Neural progenitor cell (in vitro differentiated cells): Measurements from ENCODE around the gene LAMP1. TPM values are rescaled to one million over a fixed set of nuclear protein-coding genes. Genes with fewer than 3 reads are reported as not detected.

Experiments used
- DNase-seq: peaks from one replicate; pipeline ENCODE4 v3.0.0-alpha.2; 2016; ENCODE audit warnings: low spot score
- H2AFZ ChIP-seq: fragments of 200-600 bp; sonication (generic); replicated peaks from 2 replicates; pipeline ENCODE4 v1.6.1; 2016; ENCODE audit warnings: antibody characterized with exemption
- H3F3A ChIP-seq: fragments of 200-600 bp; sonication (generic); 2 replicates; pipeline ENCODE4 v1.6.1; 2016; ENCODE audit warnings: antibody characterized with exemption, low read depth
- H3K27ac ChIP-seq: fragments of 200-600 bp; sonication (generic); 2 replicates; pipeline ENCODE4 v1.5.1; 2016; ENCODE audit warnings: mild to moderate bottlenecking
- H3K27me3 ChIP-seq: fragments of 200-600 bp; sonication (generic); 2 replicates; pipeline ENCODE4 v1.6.1; 2016; ENCODE audit warnings: mild to moderate bottlenecking, moderate library complexity
- H3K36me3 ChIP-seq: fragments of 200-600 bp; sonication (generic); 2 replicates; pipeline ENCODE4 v1.5.1; 2016
- H3K4me1 ChIP-seq: fragments of 200-600 bp; sonication (generic); 2 replicates; pipeline ENCODE4 v1.6.1; 2016; ENCODE audit warnings: mixed run types
- H3K4me2 ChIP-seq: fragments of 200-600 bp; sonication (generic); 2 replicates; pipeline ENCODE4 v1.6.1; 2016
- H3K4me3 ChIP-seq: fragments of 200-600 bp; sonication (generic); 2 replicates; pipeline ENCODE4 v1.5.1; 2016
- H3K79me2 ChIP-seq: fragments of 200-600 bp; sonication (generic); 2 replicates; pipeline ENCODE4 v1.6.1; 2016; ENCODE audit warnings: low read depth
- H3K9ac ChIP-seq: fragments of 200-600 bp; sonication (generic); 2 replicates; pipeline ENCODE4 v1.6.1; 2016
- H3K9me3 ChIP-seq: fragments of 200-600 bp; sonication (generic); 2 replicates; pipeline ENCODE4 v1.5.1; 2016; ENCODE audit warnings: low read depth
- H4K20me1 ChIP-seq: fragments of 200-600 bp; sonication (generic); 2 replicates; pipeline ENCODE4 v1.6.1; 2016; ENCODE audit warnings: low read depth
- H3K27ac Mint-ChIP-seq: 3 replicates; pipeline ENCODE4 v1.8.0; 2021; ENCODE audit warnings: mixed read lengths
- H3K27me3 Mint-ChIP-seq: 2 replicates; pipeline ENCODE4 v1.8.0; 2022; ENCODE audit warnings: low read depth, mild to moderate bottlenecking, inconsistent platforms, moderate library complexity, mixed read lengths; ENCODE audit not compliant: insufficient read depth
- H3K36me3 Mint-ChIP-seq: 3 replicates; pipeline ENCODE4 v1.8.0; 2021; ENCODE audit warnings: mixed read lengths
- H3K4me1 Mint-ChIP-seq: 3 replicates; pipeline ENCODE4 v1.8.0; 2021; ENCODE audit warnings: mixed read lengths
- H3K4me3 Mint-ChIP-seq: 3 replicates; pipeline ENCODE4 v1.8.0; 2021; ENCODE audit warnings: mild to moderate bottlenecking, moderate library complexity, mixed read lengths
- H3K9me3 Mint-ChIP-seq: 3 replicates; pipeline ENCODE4 v1.8.0; 2020; ENCODE audit warnings: mixed read lengths
- EZH2 ChIP-seq: fragments of 200-600 bp; sonication (generic); IDR thresholded peaks from 2 replicates; pipeline ENCODE4 v1.6.1; 2017; ENCODE audit warnings: antibody characterized with exemption, mild to moderate bottlenecking, moderate library complexity
- EZH2phosphoT487 ChIP-seq: fragments of 200-600 bp; sonication (generic); IDR thresholded peaks from 2 replicates; pipeline ENCODE4 v1.6.1; 2017; ENCODE audit warnings: antibody characterized with exemption
- total RNA-seq: library from RNA; depleted of rRNA; stranded (reverse); fragments of >200 nt; gene quantifications from 2 replicates; pipeline ENCODE4 v1.2.3, GENCODE V29; 2015; ENCODE audit warnings: low replicate concordance
- TF ChIP-seq, protein P1 (sequence below): fragments of 200-600 bp; sonication (generic); IDR thresholded peaks from 2 replicates; pipeline ENCODE4 v1.5.1; 2017; ENCODE audit warnings: antibody characterized with exemption, mild to moderate bottlenecking

LAMP1 gene
- total RNA-seq, 1 donor from 2014 or later = 49.7 TPM

GRCh38 chr13:113273851-113274590 is 23.0 kb upstream of the LAMP1 start:
- peaks cover 2% of the 10 kb centered on the region for H3K27me3 Mint-ChIP-seq
- DNase-seq = no peak
- no peak overlapping the region for H3K27ac ChIP-seq

GRCh38 chr13:113274721-113275120 is 22.3 kb upstream of the LAMP1 start:
- H3K9me3 Mint-ChIP-seq = peaks cover 8% of the 10 kb centered on the region
- no peaks in the 10 kb centered on the region for H3K36me3 ChIP-seq
- H3K9ac ChIP-seq = no peak overlapping the region
- no peak overlapping the region for H3K4me3 Mint-ChIP-seq
- TF ChIP-seq EZH2 (no peak), EZH2phosphoT487 (no peak)
- TF ChIP-seq, protein P1, sequence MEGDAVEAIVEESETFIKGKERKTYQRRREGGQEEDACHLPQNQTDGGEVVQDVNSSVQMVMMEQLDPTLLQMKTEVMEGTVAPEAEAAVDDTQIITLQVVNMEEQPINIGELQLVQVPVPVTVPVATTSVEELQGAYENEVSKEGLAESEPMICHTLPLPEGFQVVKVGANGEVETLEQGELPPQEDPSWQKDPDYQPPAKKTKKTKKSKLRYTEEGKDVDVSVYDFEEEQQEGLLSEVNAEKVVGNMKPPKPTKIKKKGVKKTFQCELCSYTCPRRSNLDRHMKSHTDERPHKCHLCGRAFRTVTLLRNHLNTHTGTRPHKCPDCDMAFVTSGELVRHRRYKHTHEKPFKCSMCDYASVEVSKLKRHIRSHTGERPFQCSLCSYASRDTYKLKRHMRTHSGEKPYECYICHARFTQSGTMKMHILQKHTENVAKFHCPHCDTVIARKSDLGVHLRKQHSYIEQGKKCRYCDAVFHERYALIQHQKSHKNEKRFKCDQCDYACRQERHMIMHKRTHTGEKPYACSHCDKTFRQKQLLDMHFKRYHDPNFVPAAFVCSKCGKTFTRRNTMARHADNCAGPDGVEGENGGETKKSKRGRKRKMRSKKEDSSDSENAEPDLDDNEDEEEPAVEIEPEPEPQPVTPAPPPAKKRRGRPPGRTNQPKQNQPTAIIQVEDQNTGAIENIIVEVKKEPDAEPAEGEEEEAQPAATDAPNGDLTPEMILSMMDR = no peak
- no peak overlapping the region for H3K27ac ChIP-seq
- H3K4me1 ChIP-seq = no peaks in the 10 kb centered on the region
- H3K36me3 Mint-ChIP-seq = peaks cover 3% of the 10 kb centered on the region
- H4K20me1 ChIP-seq = no peaks in the 10 kb centered on the region
- H3K27me3 Mint-ChIP-seq = peaks cover 2% of the 10 kb centered on the region
- H3K27ac Mint-ChIP-seq = peak overlapping the region; percentile 26
- no peak overlapping the region for H2AFZ ChIP-seq
- no peaks in the 10 kb centered on the region for H3K79me2 ChIP-seq
- no peak overlapping the region for H3K4me3 ChIP-seq
- no peaks in the 10 kb centered on the region for H3F3A ChIP-seq
- no peak for DNase-seq
- no peaks in the 10 kb centered on the region for H3K27me3 ChIP-seq
- H3K4me1 Mint-ChIP-seq = peaks cover 17% of the 10 kb centered on the region
- no peak overlapping the region for H3K4me2 ChIP-seq
- H3K9me3 ChIP-seq = no peaks in the 10 kb centered on the region

More at GRCh38 chr13:113273851-113274590, 23.0 kb upstream of the LAMP1 start:
- Histone ChIP-seq H3K9me3 (no peaks in the 10 kb centered on the region), H2AFZ (no peak overlapping the region), H3K4me3 (no peak overlapping the region), H3F3A (no peaks in the 10 kb centered on the region), H3K36me3 (no peaks in the 10 kb centered on the region), H3K79me2 (no peaks in the 10 kb centered on the region), H3K27me3 (no peaks in the 10 kb centered on the region), H3K4me2 (no peak overlapping the region), H3K4me1 (no peaks in the 10 kb centered on the region), H3K9ac (no peak overlapping the region), H4K20me1 (no peaks in the 10 kb centered on the region)
- H3K4me1 Mint-ChIP-seq = peaks cover 17% of the 10 kb centered on the region
- H3K36me3 Mint-ChIP-seq = peaks cover 3% of the 10 kb centered on the region
- TF ChIP-seq, protein P1 = no peak
- TF ChIP-seq EZH2phosphoT487 (no peak), EZH2 (no peak)
- peak overlapping the region; percentile 27 for H3K27ac Mint-ChIP-seq
- H3K4me3 Mint-ChIP-seq = no peak overlapping the region
- H3K9me3 Mint-ChIP-seq = peaks cover 8% of the 10 kb centered on the region

- H3K27me3 ChIP-seq = no peaks in the 10 kb centered on the region
- H3K4me3 ChIP-seq = no peak overlapping the region
- H3K9me3 ChIP-seq = no peaks in the 10 kb centered on the region
- no peak overlapping the region for H2AFZ ChIP-seq
- H3K9me3 Mint-ChIP-seq = peaks cover 8% of the 10 kb centered on the region
- no peaks in the 10 kb centered on the region for H3K36me3 ChIP-seq
- no peaks in the 10 kb centered on the region for H3K4me1 ChIP-seq
- peak; percentile 61 for DNase-seq
- H3K27ac ChIP-seq = no peak overlapping the region
- no peaks in the 10 kb centered on the region for H4K20me1 ChIP-seq
- H3K27ac Mint-ChIP-seq = peak overlapping the region; percentile 26
- peaks cover 17% of the 10 kb centered on the region for H3K4me1 Mint-ChIP-seq
- H3F3A ChIP-seq = no peaks in the 10 kb centered on the region
- no peak overlapping the region for H3K4me2 ChIP-seq
- H3K9ac ChIP-seq = no peak overlapping the region
- peaks cover 2% of the 10 kb centered on the region for H3K27me3 Mint-ChIP-seq
- no peaks in the 10 kb centered on the region for H3K79me2 ChIP-seq
- TF ChIP-seq EZH2phosphoT487 = no peak
- TF ChIP-seq, protein P1 = peak; percentile 66
- no peak for TF ChIP-seq EZH2
- H3K4me3 Mint-ChIP-seq = no peak overlapping the region
- peaks cover 3% of the 10 kb centered on the region for H3K36me3 Mint-ChIP-seq
These were observed 21.7 kb upstream of the LAMP1 start for GRCh38 chr13:113275387-113275786.
